Colon (tissue), 2 donors: ENCODE data around the gene SPDYE9.
"Not testable (repeated sequence)": the region's sequence is repeated elsewhere in the genome, so short reads cannot be mapped to it uniquely, and the experiment has no call there.

ENCODE experiments used
- FAIRE-seq: peaks from 2 replicates; lab custom pipeline; 2012; peaks lifted over from hg19 to GRCh38; lab: Jason Lieb, UNC
- donor health status: control.
- donor health status: control.

Gene SPDYE9, protein sequence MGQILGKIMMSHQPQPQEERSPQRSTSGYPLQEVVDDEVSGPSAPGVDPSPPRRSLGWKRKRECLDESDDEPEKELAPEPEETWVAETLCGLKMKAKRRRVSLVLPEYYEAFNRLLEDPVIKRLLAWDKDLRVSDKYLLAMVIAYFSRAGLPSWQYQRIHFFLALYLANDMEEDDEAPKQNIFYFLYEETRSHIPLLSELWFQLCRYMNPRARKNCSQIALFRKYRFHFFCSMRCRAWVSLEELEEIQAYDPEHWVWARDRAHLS

DNA sequence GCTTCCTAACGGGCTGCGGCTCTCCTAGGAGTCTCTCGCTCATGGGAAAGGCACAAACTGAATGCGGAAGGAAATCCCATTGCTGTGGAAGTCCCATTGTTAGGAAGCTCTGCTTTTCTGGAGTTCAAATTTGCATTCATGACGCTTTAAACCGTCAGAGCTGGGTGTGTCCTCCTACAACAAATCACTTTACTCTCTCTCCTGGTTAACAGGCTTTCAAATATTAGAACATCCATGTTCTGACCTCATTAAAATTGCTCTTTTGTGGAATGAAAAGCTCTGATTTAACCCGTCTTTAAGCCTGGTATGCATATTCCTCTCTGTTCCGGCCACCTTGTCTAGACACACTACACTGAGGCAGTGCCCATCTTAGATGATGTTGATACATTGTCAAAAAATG lies at the start of gene SPDYE9:
Gene SPDYE9, minus strand, starts transcription at position 101 of the 400 bp plus-strand sequence. CDS start 1,800 bp downstream, outside the sequence.
- not testable (repeated sequence) for FAIRE-seq

DNA sequence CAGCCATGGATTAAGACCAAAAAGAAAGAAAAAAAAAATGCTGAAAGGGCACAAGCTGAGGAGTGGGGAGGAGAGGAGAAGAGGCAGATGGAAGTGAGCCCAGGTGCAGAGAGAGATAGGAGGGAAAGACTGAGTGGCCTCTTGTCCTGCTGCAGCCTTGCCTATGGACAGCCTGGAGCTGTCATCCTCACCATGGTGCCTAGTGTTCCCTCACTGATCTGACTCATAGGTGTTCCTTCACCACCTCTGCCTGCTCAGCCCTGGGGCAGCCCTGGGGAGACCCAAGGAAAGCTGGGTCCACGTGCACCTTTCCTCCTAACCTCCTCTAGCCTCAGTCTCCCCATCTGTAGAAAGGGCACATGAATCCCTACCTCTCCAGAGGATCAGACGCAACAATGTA lies 49.0 kb upstream of the SPDYE9 start:
- FAIRE-seq = not testable (repeated sequence)

DNA sequence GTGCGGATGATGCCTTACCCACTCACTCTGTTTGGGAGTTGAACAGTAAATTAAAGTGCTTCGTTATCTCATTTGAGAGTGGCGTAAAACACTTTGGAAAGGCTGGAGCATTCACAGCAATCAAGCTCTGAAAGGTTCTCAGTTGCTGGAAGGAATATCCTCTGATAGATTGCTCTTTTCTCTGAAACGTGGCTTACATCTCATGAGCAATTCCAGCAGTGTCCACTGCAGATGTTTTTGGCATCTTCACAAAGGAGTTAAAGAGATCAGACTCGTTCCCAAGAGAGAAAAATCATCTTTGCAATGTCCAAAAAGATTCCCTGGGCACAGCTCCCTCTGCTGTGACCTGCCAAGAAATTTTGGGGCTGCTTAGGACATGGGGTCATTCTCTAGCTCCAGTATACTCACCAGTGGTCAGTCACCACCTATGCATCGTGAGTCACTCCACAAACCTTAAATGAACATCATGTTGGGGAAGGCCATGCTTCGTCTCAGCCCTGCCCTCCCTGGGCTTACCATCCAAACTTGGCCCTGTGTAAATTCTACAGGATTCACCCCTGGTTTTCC lies 46.9 kb upstream of the SPDYE9 start:
- FAIRE-seq = not testable (repeated sequence)

DNA sequence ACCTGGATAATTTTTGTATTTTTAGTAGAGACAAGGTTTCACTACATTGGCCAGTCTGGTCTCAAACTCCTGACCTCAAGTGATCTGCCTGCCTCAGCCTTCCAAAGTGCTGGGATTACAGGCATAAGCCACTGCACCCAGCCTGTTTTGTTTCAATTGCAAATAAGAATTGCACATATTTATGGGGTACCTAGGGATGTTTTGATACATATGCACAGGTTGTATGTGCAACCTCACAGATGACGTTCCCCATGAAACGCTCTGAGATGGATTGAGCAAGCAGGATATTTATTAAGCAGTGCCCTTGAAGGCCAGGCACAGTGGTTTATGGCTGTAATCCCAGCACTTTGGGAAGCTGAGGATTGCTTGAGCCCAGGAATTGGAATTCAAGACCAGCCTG lies 44.8 kb upstream of the SPDYE9 start:
- not testable (repeated sequence) for FAIRE-seq

DNA sequence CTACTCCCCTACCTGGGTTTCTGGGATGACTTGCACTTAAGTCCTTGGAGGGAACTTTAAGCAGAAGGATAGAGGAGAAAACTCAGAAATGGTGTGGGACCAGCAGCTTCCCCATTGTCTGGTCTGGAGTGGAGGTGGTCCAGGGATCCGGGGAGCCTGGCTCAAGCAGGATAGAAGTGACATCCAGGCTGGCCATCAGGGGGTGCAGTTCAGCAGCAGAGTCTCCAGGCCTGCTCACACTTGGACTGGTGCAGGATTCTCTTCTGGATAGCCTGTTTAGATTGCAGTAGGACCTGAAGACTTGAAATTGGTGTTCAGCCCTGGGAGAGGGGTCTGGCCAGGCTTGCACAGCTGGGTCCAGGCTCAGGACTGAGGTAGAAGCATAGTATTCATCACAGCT lies 38.3 kb upstream of the SPDYE9 start:
- not testable (repeated sequence) for FAIRE-seq

DNA sequence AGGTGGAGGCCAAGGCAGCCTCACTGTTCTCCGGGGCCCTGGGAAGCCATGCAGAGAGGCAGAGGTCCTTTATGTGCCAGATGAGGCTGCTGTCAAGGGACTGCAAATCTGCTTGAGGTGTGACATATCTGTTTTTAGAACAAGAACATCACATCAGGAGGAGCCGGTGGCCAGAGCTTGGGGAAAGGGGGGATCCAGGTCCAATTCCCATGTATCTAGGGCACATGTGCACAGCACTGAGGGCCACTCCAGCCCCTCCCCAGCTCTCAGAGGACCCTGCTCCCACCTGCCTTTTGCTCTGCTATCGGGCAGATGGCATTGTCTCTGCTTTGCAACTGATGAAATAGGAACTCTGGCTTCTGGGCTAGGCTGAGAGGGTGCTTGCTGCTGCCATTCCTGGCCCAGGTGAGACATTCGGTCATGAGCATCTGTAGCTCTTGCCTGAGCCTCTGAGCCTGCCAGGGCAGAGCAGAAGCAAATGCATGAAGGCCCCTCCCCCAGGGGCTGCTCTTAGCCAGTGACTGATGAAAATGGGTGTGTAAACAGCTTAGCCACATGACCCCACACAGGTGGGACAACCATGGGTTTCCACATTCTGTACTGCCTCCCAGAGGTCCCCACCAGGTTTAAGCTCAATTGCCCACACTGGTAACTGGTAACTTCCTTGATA lies 37.1 kb upstream of the SPDYE9 start:
- FAIRE-seq = not testable (repeated sequence)

DNA sequence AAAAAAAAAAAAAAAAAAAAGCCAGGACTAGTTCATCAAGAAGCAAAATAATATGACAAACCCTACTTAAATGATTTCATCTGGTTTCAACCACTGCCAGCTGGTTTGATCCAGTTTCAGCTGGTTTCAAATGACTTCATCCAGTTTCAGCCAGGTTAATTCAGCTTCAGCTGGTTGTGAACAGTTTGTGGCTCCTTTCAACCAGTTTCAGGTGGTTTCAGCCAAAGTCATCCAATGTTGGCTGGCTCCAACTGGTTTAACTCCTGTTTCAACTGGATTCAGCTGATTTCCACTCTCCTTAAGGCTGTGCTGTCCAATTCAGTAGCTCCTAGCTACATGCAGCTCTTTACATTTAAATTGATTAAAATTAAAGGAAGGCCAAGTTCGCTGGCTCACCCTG lies 32.3 kb upstream of the SPDYE9 start:
- FAIRE-seq = not testable (repeated sequence)

DNA sequence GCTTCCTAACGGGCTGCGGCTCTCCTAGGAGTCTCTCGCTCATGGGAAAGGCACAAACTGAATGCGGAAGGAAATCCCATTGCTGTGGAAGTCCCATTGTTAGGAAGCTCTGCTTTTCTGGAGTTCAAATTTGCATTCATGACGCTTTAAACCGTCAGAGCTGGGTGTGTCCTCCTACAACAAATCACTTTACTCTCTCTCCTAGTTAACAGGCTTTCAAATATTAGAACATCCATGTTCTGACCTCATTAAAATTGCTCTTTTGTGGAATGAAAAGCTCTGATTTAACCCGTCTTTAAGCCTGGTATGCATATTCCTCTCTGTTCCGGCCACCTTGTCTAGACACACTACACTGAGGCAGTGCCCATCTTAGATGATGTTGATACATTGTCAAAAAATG lies 28.0 kb downstream of the SPDYE9 start, which contains the start of gene SPDYE11:
Gene SPDYE11, minus strand, starts transcription at position 101 of the 400 bp plus-strand sequence. CDS start 1,800 bp downstream, outside the sequence.
- not testable (repeated sequence) for FAIRE-seq

DNA sequence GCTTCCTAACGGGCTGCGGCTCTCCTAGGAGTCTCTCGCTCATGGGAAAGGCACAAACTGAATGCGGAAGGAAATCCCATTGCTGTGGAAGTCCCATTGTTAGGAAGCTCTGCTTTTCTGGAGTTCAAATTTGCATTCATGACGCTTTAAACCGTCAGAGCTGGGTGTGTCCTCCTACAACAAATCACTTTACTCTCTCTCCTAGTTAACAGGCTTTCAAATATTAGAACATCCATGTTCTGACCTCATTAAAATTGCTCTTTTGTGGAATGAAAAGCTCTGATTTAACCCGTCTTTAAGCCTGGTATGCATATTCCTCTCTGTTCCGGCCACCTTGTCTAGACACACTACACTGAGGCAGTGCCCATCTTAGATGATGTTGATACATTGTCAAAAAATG lies 56.2 kb downstream of the SPDYE9 start, which contains the start of gene SPDYE8:
Gene SPDYE8, minus strand, starts transcription at position 101 of the 400 bp plus-strand sequence. CDS start 1,800 bp downstream, outside the sequence.
- not testable (repeated sequence) for FAIRE-seq
